HUES6 (cell line): ENCODE results near the gene MTHFSD.
A peak's percentile ranks its signal among the peaks of the same experiment; 100 is the strongest.

ENCODE experiments used
- H3K27ac ChIP-seq: 2 replicates; pipeline ENCODE4 v1.7.0; 2013; ENCODE audit warnings: low read depth, mild to moderate bottlenecking, low read length, inconsistent platforms
- H3K27me3 ChIP-seq: 2 replicates; pipeline ENCODE4 v1.6.1; 2013; ENCODE audit warnings: low read length; ENCODE audit not compliant: control insufficient read depth, insufficient read depth
- H3K36me3 ChIP-seq: 2 replicates; pipeline ENCODE4 v1.6.1; 2013; ENCODE audit warnings: low read length; ENCODE audit not compliant: control insufficient read depth, insufficient read depth
- H3K4me1 ChIP-seq: 2 replicates; pipeline ENCODE4 v1.6.1; 2013; ENCODE audit warnings: low read length; ENCODE audit not compliant: control insufficient read depth, insufficient read depth
- H3K4me3 ChIP-seq: 2 replicates; pipeline ENCODE4 v1.5.1; 2013; ENCODE audit warnings: low read depth, low read length
- H3K9ac ChIP-seq: one replicate; pipeline ENCODE4 v1.6.1; 2013; ENCODE audit warnings: mild to moderate bottlenecking, low read length
- H3K9me3 ChIP-seq: 2 replicates; pipeline ENCODE4 v1.6.1; 2013; ENCODE audit warnings: low read depth, low read length; ENCODE audit not compliant: control insufficient read depth, insufficient read depth

Gene MTHFSD

DNA sequence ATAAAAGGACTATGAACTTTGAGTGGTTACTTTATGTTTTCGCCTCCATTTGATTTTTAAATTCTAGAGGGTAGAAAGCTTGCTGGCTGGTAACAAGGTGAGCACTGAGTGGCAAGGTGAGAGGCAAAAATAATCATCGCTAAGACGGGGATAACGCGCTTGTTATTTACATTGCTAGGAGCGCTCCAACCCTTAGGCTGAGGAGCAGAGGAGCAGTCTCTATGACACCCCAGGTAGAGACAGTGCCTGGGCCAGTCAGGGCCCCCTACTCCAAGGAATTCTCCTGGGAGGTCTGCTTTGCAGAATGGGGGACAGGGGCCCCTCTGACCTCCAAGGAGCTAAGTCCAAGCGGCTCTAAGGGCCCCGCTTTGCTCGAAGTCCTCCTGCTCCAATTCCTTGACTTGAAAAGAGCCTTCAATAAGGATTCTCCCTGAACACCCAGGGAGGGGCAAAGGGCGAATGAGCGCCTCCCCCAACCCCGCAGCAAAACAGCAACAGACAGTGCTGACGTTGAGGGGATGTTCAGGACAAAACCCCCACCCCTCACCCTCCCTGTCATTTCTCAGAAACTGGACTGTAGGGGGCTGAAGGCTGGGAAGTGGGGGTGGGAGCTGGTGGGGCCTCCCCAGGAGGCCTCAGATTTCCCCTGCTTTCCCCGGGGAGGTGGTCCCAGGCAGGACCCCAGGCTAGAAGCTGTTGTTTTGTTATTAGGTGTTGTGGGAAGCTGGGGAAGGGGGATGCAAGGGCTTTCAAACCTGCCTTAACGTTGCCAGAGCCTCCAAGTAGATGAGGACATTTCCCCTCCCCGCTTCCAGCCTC is 54.9 kb downstream of the MTHFSD start:
- Histone ChIP-seq H3K27me3 (peaks cover 99% of the 10 kb centered on the region), H3K27ac (no peak overlapping the region)

DNA sequence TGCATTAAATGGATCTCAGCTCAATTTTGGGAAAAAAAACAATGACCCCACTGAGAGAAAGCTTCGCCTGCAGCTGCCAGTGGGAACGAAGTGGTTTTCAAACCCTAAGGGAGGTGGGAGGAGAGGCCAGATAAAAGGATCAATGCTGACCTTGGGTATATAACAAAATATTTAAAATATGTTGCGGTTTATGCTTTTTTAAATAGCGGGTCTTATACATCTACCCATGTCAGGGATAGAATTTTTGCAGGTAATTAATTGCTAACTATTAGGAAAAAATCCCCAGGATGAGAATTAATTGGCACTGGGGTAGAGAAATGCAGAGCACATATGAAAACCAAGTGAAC is 55.6 kb downstream of the MTHFSD start:
- no peak overlapping the region for H3K9ac ChIP-seq
- H3K36me3 ChIP-seq: no peaks in the 10 kb centered on the region
- no peak overlapping the region for H3K27ac ChIP-seq
- peaks cover 33% of the 10 kb centered on the region for H3K4me1 ChIP-seq
- H3K27me3 ChIP-seq: peaks cover 99% of the 10 kb centered on the region
- no peak overlapping the region for H3K4me3 ChIP-seq
- H3K9me3 ChIP-seq: no peaks in the 10 kb centered on the region

More for the DNA sequence above, 54.9 kb downstream of the MTHFSD start:
- H3K4me3 ChIP-seq: no peak overlapping the region
- no peaks in the 10 kb centered on the region for H3K36me3 ChIP-seq
- no peaks in the 10 kb centered on the region for H3K9me3 ChIP-seq
- H3K9ac ChIP-seq: no peak overlapping the region
- peaks cover 28% of the 10 kb centered on the region for H3K4me1 ChIP-seq

DNA sequence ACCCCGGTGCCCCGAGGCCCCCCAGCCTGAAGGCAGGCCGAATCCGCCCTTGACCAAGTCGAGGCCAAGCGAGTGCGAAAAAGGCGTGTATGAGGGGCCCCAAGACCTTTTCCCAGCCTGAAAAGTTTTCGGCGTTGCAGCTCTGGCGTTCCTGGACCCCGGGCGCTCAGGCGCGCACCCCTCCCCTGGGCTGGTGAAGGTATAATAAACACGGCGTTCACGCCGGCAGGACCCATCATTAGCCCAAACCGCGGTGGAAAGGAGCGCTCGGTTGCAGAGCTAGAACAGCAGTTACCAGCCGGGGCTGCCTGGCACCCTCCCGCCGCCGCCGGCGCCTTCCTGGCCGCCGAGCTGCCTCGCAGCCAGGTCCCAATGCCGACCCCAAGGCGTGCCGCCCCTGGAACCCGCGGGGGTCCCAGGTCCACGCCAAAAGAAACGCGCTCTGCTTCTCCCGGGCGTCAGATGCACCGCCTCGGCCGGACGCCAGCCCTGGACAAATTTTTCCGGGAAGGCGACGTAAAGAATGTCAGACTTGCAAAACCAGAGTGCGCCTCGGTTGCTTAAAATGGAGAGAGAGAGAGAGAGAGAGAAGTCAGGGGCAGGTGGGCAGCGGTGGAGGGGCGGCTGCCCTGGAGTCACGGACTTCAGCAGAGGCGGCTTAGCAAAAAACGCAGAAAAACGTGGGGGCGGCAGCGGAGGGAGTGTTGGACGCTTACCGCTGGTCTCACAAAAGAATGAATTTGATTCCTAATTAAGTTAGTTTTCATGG is 56.2 kb downstream of the MTHFSD start:
- Histone ChIP-seq H3K4me3 (peak overlapping the region; percentile 16; the same call in 1 of the 2 replicates), H3K9ac (no peak overlapping the region)

DNA sequence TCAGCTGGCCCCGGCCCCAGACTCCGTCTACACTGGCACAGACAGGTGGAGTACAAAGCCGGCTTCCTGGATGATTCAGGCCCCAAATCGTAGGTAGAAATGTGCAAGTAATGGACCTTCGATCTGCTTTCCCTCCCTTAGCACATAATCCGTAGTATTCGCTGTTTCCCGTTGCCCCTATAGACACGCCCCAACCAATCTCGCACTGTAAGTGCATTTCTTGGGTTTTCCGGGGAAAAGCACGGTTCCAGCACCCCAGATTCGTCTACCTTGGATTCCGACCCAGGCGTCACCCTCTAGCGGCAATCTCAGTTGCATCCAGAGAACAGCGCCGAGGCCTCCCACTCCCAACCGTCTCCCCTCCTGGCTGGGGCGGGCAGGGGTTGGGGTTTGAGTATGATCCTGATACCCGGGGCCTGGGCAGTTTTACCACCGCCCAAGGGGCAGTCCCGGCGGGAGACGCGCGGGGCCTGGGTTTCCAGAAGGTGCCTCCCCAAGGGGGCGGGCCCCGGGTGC is 56.8 kb downstream of the MTHFSD start:
- H3K27ac ChIP-seq: no peak overlapping the region
- peaks cover 37% of the 10 kb centered on the region for H3K4me1 ChIP-seq
- no peaks in the 10 kb centered on the region for H3K9me3 ChIP-seq
- H3K9ac ChIP-seq: no peak overlapping the region
- H3K4me3 ChIP-seq: peak overlapping the region; percentile 16; the same call in 1 of the 2 replicates
- H3K27me3 ChIP-seq: peaks cover 99% of the 10 kb centered on the region
- H3K36me3 ChIP-seq: no peaks in the 10 kb centered on the region

More for the DNA sequence above, 56.2 kb downstream of the MTHFSD start:
- Histone ChIP-seq H3K27ac (no peak overlapping the region), H3K36me3 (no peaks in the 10 kb centered on the region), H3K27me3 (peaks cover 99% of the 10 kb centered on the region), H3K9me3 (no peaks in the 10 kb centered on the region), H3K4me1 (peaks cover 37% of the 10 kb centered on the region)

DNA sequence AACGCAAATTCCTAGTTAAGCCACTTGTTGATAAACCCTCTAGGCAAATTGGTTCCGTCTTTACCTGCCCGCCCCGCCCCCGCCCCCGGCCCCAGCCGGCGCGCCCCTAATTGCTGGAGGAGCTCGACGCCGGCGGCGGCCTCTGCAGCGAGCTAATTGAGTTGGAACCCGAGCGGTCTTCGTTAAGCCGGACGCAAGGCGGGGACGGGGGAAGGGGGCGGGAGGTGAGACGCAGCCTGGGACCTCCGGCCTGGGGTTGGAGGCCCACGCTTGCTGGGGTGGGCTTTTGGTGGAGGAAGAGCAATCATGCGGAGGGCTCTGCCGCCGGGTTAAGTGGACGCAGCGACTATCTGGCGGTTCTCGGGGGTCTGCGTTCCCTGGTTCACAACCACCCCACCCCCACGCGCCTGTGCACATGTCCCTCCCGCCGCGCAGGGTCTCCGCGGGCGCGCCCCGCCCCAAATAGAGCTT is 57.4 kb downstream of the MTHFSD start:
- Histone ChIP-seq H3K4me3 (no peak overlapping the region), H3K9me3 (no peaks in the 10 kb centered on the region), H3K4me1 (peaks cover 37% of the 10 kb centered on the region), H3K27ac (no peak overlapping the region), H3K36me3 (no peaks in the 10 kb centered on the region), H3K9ac (no peak overlapping the region), H3K27me3 (peaks cover 99% of the 10 kb centered on the region)

DNA sequence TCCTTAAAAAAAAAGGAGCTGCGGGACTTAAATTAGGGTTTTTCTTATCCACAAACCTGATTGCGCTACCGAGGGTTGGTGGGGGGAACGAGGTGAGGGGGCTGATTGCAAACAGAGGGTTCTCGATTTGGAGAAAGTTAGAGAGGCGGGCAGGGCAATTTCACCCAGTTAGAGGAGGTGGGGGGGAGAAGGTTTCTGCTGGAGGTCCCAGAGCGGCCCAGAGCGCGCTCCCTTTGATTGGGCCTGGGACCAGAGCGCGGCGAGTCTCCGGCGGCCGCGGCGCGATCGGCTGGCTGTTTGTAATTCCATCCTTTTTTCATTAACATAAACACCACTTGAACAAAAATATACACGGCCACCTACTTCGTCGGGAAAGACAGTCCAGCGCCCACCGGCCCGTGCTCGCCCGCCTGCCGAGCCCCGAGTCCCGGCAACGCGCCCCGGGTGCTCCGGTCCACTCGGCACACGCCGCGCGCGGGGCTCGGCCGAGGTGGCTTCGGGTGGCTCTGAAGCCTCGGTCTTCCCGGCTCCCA is 58.0 kb downstream of the MTHFSD start:
- Histone ChIP-seq H3K9ac (no peak overlapping the region), H3K9me3 (no peaks in the 10 kb centered on the region), H3K4me3 (peak overlapping the region; percentile 30), H3K27ac (no peak overlapping the region), H3K27me3 (peaks cover 99% of the 10 kb centered on the region), H3K36me3 (no peaks in the 10 kb centered on the region), H3K4me1 (peaks cover 37% of the 10 kb centered on the region)

DNA sequence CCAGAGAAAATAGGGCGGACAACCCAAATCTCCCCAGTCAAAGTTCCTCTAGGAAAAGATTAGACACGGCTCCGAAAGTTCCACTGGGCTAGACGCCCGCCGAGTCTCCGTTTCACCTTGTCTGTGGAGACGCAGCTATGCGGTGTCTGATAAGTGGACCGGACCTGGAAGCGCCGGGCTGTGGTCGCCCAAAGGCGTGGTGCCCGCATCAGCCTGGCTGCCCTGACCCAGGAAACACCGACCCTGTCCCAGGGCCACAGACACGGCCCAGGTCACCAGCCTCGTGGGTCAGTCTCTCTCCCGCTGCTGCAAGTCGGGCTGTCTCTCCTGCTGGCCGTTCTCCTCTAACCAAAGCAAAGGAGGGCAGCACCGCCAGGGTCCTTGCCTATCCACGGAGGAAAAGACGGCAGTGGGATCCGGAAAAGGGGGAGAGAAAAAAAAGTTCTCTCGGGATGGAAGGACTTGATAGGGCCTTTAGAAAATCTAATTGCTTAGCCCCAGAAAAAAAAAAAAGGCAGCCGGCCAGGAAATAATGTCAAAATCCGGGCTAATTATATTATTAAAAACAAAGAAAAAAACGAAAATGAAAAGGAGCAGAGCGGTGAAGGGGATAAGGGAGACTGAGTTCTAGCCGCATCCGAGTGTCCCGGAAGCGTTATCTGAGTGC is 58.6 kb downstream of the MTHFSD start:
- no peaks in the 10 kb centered on the region for H3K9me3 ChIP-seq
- no peaks in the 10 kb centered on the region for H3K36me3 ChIP-seq
- H3K9ac ChIP-seq: no peak overlapping the region
- H3K27ac ChIP-seq: no peak overlapping the region
- peaks cover 99% of the 10 kb centered on the region for H3K27me3 ChIP-seq
- H3K4me1 ChIP-seq: peaks cover 37% of the 10 kb centered on the region
- H3K4me3 ChIP-seq: peak overlapping the region; percentile 30; the same call in 1 of the 2 replicates

DNA sequence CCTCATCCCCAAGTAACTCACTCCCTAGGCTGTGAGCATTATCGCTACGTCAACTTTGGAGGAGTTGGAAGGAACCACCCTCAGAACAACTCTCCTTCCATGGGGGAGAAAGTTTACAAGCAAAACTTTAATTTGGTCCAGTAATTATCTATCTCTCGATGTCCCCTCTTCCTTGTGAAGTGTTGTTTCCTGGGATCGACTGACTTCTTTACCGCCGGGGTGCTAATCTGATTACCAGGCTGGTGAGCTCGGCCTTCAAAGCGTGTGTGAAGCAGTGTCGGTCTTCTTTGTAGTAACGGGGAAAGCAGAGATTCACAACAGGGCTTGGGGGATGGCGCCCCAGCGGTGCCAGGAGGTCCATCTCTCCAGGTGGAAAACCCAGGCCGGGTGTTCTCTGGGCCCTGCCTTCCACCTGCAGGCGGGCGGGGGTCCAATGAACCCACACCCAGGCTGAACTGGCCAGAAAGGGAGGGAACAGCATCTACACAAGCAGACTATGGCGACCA is 59.2 kb downstream of the MTHFSD start:
- Histone ChIP-seq H3K36me3 (no peaks in the 10 kb centered on the region), H3K4me3 (no peak overlapping the region; the same call in 1 of the 2 replicates), H3K27ac (no peak overlapping the region), H3K9ac (no peak overlapping the region), H3K9me3 (no peaks in the 10 kb centered on the region), H3K27me3 (peaks cover 99% of the 10 kb centered on the region), H3K4me1 (peaks cover 37% of the 10 kb centered on the region)

DNA sequence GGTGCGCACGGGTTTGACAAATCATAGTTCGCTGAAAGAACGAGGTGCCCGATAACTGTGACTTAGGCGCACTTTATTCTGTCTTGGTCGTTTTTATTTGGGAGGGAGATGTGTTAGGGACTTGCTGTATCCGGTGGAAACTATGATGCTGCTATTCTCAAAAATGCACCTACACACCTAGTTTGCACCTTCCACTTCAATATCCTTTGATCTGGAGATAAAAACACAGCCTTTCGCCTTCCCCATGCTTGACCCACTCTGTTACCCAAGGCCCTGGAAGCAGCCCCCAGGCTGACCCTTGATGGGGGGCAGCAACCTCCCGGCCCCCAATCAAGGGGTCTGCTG is 59.7 kb downstream of the MTHFSD start:
- no peaks in the 10 kb centered on the region for H3K9me3 ChIP-seq
- H3K36me3 ChIP-seq: no peaks in the 10 kb centered on the region
- no peak overlapping the region for H3K9ac ChIP-seq
- peaks cover 99% of the 10 kb centered on the region for H3K27me3 ChIP-seq
- no peak overlapping the region for H3K27ac ChIP-seq
- H3K4me3 ChIP-seq: no peak overlapping the region; the same call in 1 of the 2 replicates
- H3K4me1 ChIP-seq: peaks cover 36% of the 10 kb centered on the region

DNA sequence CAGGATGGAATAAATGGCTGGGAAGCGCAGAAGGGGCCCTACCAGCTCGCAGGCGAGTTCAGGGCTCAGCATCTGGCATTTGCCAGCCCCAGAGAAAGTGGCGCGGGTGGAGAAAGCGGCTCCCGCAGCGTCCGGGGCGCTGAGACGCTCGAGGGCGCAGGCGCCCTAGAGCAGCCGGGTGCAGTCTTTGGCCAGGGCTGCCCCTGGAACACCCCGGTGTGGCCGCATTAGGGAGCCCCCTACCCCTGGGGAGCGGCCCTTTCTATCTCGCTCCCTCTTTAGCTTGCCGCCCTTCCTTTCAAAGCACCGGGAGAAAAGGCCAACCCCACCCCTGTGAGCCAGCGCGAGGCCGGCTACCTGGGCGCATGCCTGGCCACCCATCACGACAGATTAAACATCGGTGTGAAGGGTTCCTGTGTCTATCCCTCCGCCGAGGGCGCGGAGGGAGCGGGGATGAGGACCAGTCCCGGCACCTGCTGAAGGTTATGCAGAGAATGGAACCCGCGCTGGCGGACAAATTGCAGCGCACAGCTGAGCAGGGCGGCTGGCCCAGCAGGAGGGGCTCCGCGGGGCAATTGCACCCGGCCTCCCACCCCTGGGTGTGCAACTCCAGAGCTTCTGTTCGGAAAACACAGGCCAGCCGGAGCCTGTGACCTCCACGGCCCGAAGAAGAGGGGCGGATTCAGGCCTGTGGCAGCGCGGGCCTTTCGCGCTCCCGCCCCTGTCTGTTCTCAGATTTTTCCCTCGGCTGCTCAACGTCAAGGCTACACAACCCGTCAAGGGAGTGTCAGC is 60.3 kb downstream of the MTHFSD start:
- H3K36me3 ChIP-seq: no peaks in the 10 kb centered on the region
- peak overlapping the region; percentile 21; the same call in 1 of the 2 replicates for H3K4me3 ChIP-seq
- peaks cover 33% of the 10 kb centered on the region for H3K4me1 ChIP-seq
- H3K27ac ChIP-seq: no peak overlapping the region
- no peak overlapping the region for H3K9ac ChIP-seq
- H3K27me3 ChIP-seq: peaks cover 99% of the 10 kb centered on the region
- H3K9me3 ChIP-seq: no peaks in the 10 kb centered on the region
